Thymus (tissue), 11 donors: ENCODE data around the gene RPSA. TPM values are rescaled to one million over a fixed set of nuclear protein-coding genes. Genes with fewer than 3 reads are reported as not detected.
A peak's percentile ranks its signal among the peaks of the same experiment; 100 is the strongest.

Source experiments
- DNase-seq, 9 donors: peaks; one replicate each; pipeline ENCODE4 v3.0.0-alpha.2; 2013; ENCODE audit warnings: low spot score in 9 of 9, low read depth in 6 of 9, missing footprints in 1 of 9
- H3K27ac ChIP-seq, 2 donors: one replicate each; pipeline ENCODE4 v1.5.1; 2013; ENCODE audit warnings: control low read depth in 1 of 2, low read depth in 1 of 2, low read length in 1 of 2, mild to moderate bottlenecking in 1 of 2, moderate library complexity in 1 of 2
- H3K27me3 ChIP-seq, 2 donors: one replicate each; pipeline ENCODE4 v1.5.1; 2013; ENCODE audit warnings: low read length in 1 of 2; ENCODE audit not compliant: control insufficient read depth in 2 of 2, insufficient read depth in 1 of 2
- H3K36me3 ChIP-seq, 2 donors: one replicate each; pipeline ENCODE4 v1.5.1; 2013; ENCODE audit warnings: low read length in 1 of 2, mild to moderate bottlenecking in 1 of 2, moderate library complexity in 1 of 2; ENCODE audit not compliant: control insufficient read depth in 2 of 2, insufficient read depth in 2 of 2
- H3K4me1 ChIP-seq, 2 donors: one replicate each; pipeline ENCODE4 v1.5.1; 2013; ENCODE audit warnings: low read length in 2 of 2; ENCODE audit not compliant: control insufficient read depth in 2 of 2, insufficient read depth in 2 of 2
- H3K4me3 ChIP-seq, 2 donors: one replicate each; pipeline ENCODE4 v1.5.1; 2013; ENCODE audit warnings: low read length in 2 of 2, control low read depth in 1 of 2, mild to moderate bottlenecking in 1 of 2
- H3K9me3 ChIP-seq, 2 donors: one replicate each; pipeline ENCODE4 v1.5.1; 2013; ENCODE audit warnings: low read length in 1 of 2, mild to moderate bottlenecking in 1 of 2; ENCODE audit not compliant: control insufficient read depth in 2 of 2, insufficient read depth in 1 of 2
- WGBS: extraction: QIAGEN DNeasy Blood & Tissue Kit; methylation state at CpG from one replicate; pipeline ENCODE4 v1.1.7; 2013; 5-methylcytosine and 5-hydroxymethylcytosine counted together
- polyA plus RNA-seq: library from polyadenylated mRNA; stranded (reverse); fragments of 200-250 nt; gene quantifications from one replicate; pipeline ENCODE4 v1.2.3, GENCODE V29; 2013
- total RNA-seq: library from RNA; stranded (reverse); fragments of 120-200 nt; gene quantifications from one replicate; pipeline ENCODE4 v1.2.4, GENCODE V29; 2013
- donor health status: healthy.

The RPSA gene
- total and polyA plus RNA-seq, 2 donors, result 1,490 to 2,152 TPM

DNA sequence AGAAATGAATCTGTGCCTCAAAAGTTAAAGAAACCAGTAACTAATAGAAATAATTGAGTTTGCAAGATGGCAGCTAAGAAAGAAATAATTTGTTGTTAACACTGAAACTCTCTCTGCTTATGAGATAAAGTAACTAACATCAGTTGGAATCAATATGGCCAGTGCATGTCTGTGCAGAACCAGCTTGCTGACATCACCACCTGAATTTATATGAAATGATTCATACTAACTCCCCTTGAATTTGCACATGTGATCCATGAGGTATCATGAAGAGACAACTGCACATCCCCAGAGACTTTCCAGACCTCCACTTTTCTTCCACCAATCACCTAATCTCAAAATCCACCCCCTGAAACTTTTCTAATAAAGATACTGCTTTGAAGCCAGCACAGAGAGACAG, 33.7 kb upstream of the RPSA start:
- DNase-seq, result no peak
- no peaks in the 10 kb centered on the region for H3K27me3 ChIP-seq
- H3K36me3 ChIP-seq, result no peaks in the 10 kb centered on the region

GRCh38 chr3:39376959-39377634, 29.4 kb upstream of the RPSA start:
- Histone ChIP-seq H3K4me3 (no peak overlapping the region), H3K36me3 (no peaks in the 10 kb centered on the region), H3K4me1 (peaks cover 19 to 45% of the 10 kb centered on the region in 2 donors), H3K27me3 (no peaks in the 10 kb centered on the region), H3K27ac (no peak overlapping the region), H3K9me3 (peaks cover 0 to 5% of the 10 kb centered on the region in 2 donors)
- WGBS, result 85% methylated on average over 5 of the region's 5 CpGs
- no peak for DNase-seq

More for the DNA sequence above, 33.7 kb upstream of the RPSA start:
- Histone ChIP-seq H3K27ac (no peak overlapping the region), H3K9me3 (peaks cover 0 to 9% of the 10 kb centered on the region in 2 donors), H3K4me3 (no peak overlapping the region), H3K4me1 (peaks cover 13 to 26% of the 10 kb centered on the region in 2 donors)

DNA sequence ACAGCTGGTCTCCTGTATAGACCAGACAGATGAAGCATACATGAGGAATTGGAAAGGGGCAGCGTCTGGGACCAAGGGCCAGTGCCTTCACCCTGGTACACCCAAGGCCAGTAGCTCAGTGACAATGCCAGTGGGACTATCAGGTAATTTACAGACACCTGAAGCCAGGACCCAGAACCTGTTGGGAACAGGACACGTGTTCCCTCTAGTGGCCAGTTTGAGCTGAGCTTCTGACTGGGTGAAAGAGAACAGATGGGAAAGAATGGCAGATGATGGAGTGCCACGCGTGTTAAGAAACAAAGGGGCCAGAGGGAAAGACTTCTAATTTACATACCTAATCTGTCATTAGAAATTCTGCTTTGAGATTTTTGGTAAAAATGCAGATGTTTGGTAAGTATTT, 28.4 kb upstream of the RPSA start:
- WGBS, result 47% methylated on average over 4 of the region's 4 CpGs
- DNase-seq, result peak in 8 of 9 donors; percentile 51 to 91 (median 75)

GRCh38 chr3:39378957-39379777, 27.4 kb upstream of the RPSA start:
- Histone ChIP-seq H3K27me3 (no peaks in the 10 kb centered on the region), H3K4me1 (peaks cover 25 to 52% of the 10 kb centered on the region in 2 donors), H3K4me3 (no peak overlapping the region), H3K9me3 (no peaks in the 10 kb centered on the region), H3K36me3 (no peaks in the 10 kb centered on the region), H3K27ac (no peak overlapping the region)
- WGBS, result 94% methylated on average over 10 of the region's 10 CpGs
- no peak for DNase-seq

More for the DNA sequence above, 28.4 kb upstream of the RPSA start:
- Histone ChIP-seq H3K36me3 (no peaks in the 10 kb centered on the region), H3K27me3 (no peaks in the 10 kb centered on the region), H3K27ac (peak overlapping the region in 1 of 2 donors; percentile 3), H3K4me3 (no peak overlapping the region), H3K9me3 (no peaks in the 10 kb centered on the region), H3K4me1 (peaks cover 25 to 52% of the 10 kb centered on the region in 2 donors)

GRCh38 chr3:39379778-39380155, 26.8 kb upstream of the RPSA start:
- H3K4me1 ChIP-seq, result peaks cover 22 to 53% of the 10 kb centered on the region in 2 donors
- DNase-seq, result no peak
- H3K4me3 ChIP-seq, result no peak overlapping the region
- H3K27me3 ChIP-seq, result no peaks in the 10 kb centered on the region
- no peaks in the 10 kb centered on the region for H3K36me3 ChIP-seq
- H3K27ac ChIP-seq, result no peak overlapping the region
- no peaks in the 10 kb centered on the region for H3K9me3 ChIP-seq
- 66% methylated on average over 5 of the region's 5 CpGs for WGBS

DNA sequence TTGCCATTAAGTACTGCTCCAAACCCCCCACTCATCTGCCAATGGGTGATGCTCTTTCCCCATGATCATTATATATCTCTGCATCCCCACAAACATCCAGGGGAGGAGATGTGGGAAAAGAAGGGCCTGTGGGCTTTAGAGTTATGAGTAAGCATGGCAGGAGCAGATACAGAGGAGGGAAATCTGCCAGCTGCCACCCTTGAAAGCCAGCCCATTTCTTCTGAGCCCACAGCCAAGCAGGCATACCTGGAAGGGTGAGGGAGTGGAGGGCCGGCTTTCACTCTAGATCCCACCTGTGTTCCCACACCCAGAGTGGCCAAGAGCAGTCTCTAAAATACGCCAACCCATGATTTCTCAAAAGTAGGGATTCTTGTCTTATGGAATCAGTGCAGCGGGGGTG, 25.1 kb upstream of the RPSA start:
- Histone ChIP-seq H3K27me3 (no peaks in the 10 kb centered on the region), H3K4me1 (peaks cover 29 to 49% of the 10 kb centered on the region in 2 donors), H3K4me3 (no peak overlapping the region), H3K27ac (no peak overlapping the region), H3K36me3 (peaks cover 5 to 6% of the 10 kb centered on the region in 2 donors), H3K9me3 (no peaks in the 10 kb centered on the region)
- DNase-seq, result no peak
- WGBS, result 98% methylated on average over 3 of the region's 3 CpGs

DNA sequence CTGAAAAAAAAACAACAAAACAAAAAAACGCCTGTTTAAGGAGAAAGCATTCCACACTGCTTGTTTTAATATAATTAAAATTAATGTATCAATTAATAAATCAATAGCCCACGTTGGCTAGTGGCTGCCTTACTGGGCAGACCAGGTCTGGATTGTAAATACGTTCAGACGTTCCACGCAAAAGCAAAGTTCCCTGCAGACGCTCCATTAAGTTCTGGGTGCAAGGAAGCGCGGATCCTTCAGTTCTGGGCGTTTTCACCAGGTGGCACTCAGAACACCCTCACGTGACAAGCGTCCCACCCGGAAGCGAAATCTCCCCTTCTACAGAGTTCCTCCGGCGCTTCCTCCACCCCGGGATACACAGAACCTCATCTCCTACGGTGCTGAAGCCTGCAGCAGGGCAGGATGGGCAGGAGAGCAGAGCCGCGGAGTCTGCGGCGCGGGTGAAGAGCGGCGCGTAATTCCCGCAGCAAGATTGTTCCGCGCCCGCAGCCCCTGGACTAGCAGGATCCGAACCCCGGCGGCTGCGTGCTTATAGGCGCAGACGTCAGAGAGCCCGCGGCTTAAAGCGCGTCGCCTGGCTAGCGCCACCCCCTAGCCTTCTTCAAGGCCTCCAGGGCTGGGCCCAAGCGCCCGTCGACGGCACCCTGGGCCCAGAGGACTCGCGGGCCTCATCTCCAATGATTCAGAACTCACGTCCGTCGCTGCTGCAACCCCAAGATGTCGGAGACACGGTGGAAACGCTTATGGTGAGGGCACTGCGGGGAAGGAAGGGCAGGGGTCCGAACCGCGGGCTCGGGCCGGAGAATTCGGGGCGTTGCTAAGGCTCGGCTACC, 23.3 kb upstream of the RPSA start, which contains the start of gene SLC25A38:
SLC25A38 (plus strand) TSS at position 326 of the 836 bp plus-strand sequence; CDS start at position 681, 355 bp downstream.
- Histone ChIP-seq H3K4me1 (peaks cover 19 to 37% of the 10 kb centered on the region in 2 donors), H3K27ac (peak within 1 kb of the TSS; percentile 81 to 89), H3K36me3 (peaks cover 5 to 9% of the 10 kb centered on the region in 2 donors), H3K4me3 (peak within 1 kb of the TSS; percentile 52 to 62), H3K27me3 (no peaks in the 10 kb centered on the region), H3K9me3 (no peaks in the 10 kb centered on the region)
- under 1% methylated on average over 62 of the region's 62 CpGs for WGBS
- peak; percentile 64 to 92 (median 77) for DNase-seq

- no peaks in the 10 kb centered on the region for H3K27me3 ChIP-seq
- peaks cover 7 to 9% of the 10 kb centered on the region in 2 donors for H3K36me3 ChIP-seq
- WGBS, result under 1% methylated on average over 66 of the region's 66 CpGs
These were observed 22.4 kb upstream of the RPSA start for GRCh38 chr3:39383881-39384664.

More at GRCh38 chr3:39383881-39384664, 22.4 kb upstream of the RPSA start:
- Histone ChIP-seq H3K4me1 (peaks cover 16 to 35% of the 10 kb centered on the region in 2 donors), H3K27ac (peak overlapping the region; percentile 81 to 89), H3K4me3 (peak overlapping the region; percentile 52 to 62), H3K9me3 (no peaks in the 10 kb centered on the region)
- DNase-seq, result peak; percentile 66 to 94 (median 86)
